ENCODE measurements around the gene NFIA.

NFIA gene

GRCh38 chr1:61300899-61301298 is 218.5 kb downstream of the NFIA start:
- no peak overlapping the region for H3K4me3 ChIP-seq (ENCODE audit: low read depth, low read length)
- TF ChIP-seq CTCF (conservative IDR thresholded peaks at IDR 0.05; ENCODE audit: low read depth, low read length): no peak
- DNase-seq (ENCODE audit: low read depth): no peak

GRCh38 chr1:61301824-61302657 is 219.7 kb downstream of the NFIA start:
- DNase-seq (ENCODE audit: low read depth): peak; percentile 91
- no peak for TF ChIP-seq CTCF (conservative IDR thresholded peaks at IDR 0.05; ENCODE audit: low read depth, low read length)
- no peak overlapping the region for H3K4me3 ChIP-seq (ENCODE audit: low read depth, low read length)

- TF ChIP-seq CTCF (conservative IDR thresholded peaks at IDR 0.05; ENCODE audit: low read depth, low read length): no peak
- DNase-seq (ENCODE audit: low read depth): no peak
- H3K4me3 ChIP-seq (ENCODE audit: low read depth, low read length): no peak overlapping the region
Measured at GRCh38 chr1:61307422-61308142, 225.2 kb downstream of the NFIA start.

- H3K4me3 ChIP-seq (ENCODE audit: low read depth, low read length): no peak overlapping the region
- no peak for TF ChIP-seq CTCF (conservative IDR thresholded peaks at IDR 0.05; ENCODE audit: low read depth, low read length)
- no peak for DNase-seq (ENCODE audit: low read depth)
Measured at GRCh38 chr1:61310057-61310456, 227.7 kb downstream of the NFIA start.

GRCh38 chr1:61310538-61310937 is 228.2 kb downstream of the NFIA start:
- H3K4me3 ChIP-seq (ENCODE audit: low read depth, low read length): no peak overlapping the region
- TF ChIP-seq CTCF (conservative IDR thresholded peaks at IDR 0.05; ENCODE audit: low read depth, low read length): no peak
- no peak for DNase-seq (ENCODE audit: low read depth)

GRCh38 chr1:61313906-61314422 is 231.6 kb downstream of the NFIA start:
- no peak overlapping the region for H3K4me3 ChIP-seq (ENCODE audit: low read depth, low read length)
- DNase-seq (ENCODE audit: low read depth): no peak
- no peak for TF ChIP-seq CTCF (conservative IDR thresholded peaks at IDR 0.05; ENCODE audit: low read depth, low read length)

Measured in choroid plexus epithelial cell (primary cell).